PFSK-1 (cell line): Measurements from ENCODE around the gene TCP11.

Experiments used
- FOXP2 ChIP-seq: optimal IDR thresholded peaks from 2 replicates; pipeline ENCODE3; 2011; ENCODE audit warnings: borderline replicate concordance, control low read depth, inconsistent platforms; ENCODE audit not compliant: insufficient read depth; ENCODE audit errors: extremely low read length, extremely low read depth
- POLR2AphosphoS5 ChIP-seq: IDR thresholded peaks from 2 replicates; pipeline ENCODE4 v1.6.1; 2012; ENCODE audit warnings: low read depth, mild to moderate bottlenecking, control low read depth, low read length, moderate library complexity
- REST ChIP-seq, 2 experiments: IDR thresholded peaks; 2 replicates each; pipeline versions ENCODE4 v1.6.1 to v1.8.0; 2011 to 2012; ENCODE audit warnings: low read depth in 2 of 2, low read length in 2 of 2, control low read depth in 1 of 2, inconsistent platforms in 1 of 2, mild to moderate bottlenecking in 1 of 2, moderate library complexity in 1 of 2; ENCODE audit not compliant: insufficient read depth in 1 of 2
- SIN3A ChIP-seq: IDR thresholded peaks from 2 replicates; pipeline ENCODE4 v1.6.1; 2012; ENCODE audit warnings: mild to moderate bottlenecking, low read length, moderate library complexity, borderline replicate concordance; ENCODE audit not compliant: insufficient read depth
- TAF1 ChIP-seq: IDR thresholded peaks from 2 replicates; pipeline ENCODE4 v1.6.1; 2012; ENCODE audit warnings: low read length, control low read depth, borderline replicate concordance; ENCODE audit not compliant: insufficient read depth

GRCh38 chr6:35073766-35074471, 67.2 kb downstream of the TCP11 start:
- TF ChIP-seq POLR2AphosphoS5, result no peak
- no peak for TF ChIP-seq TAF1
- no peak for TF ChIP-seq REST (IDR thresholded peaks at IDR 0.05; ENCODE audit: insufficient read depth in 1 of 2, low read depth in 2 of 2, low read length in 2 of 2)
- no peak for TF ChIP-seq SIN3A
- no peak for TF ChIP-seq FOXP2
